ENCODE data around the gene RBCK1.
A peak's percentile ranks its signal among the peaks of the same experiment; 100 is the strongest.
"Not testable (repeated sequence)": the region's sequence is repeated elsewhere in the genome, so short reads cannot be mapped to it uniquely, and the experiment has no call there.

Gene RBCK1

DNA sequence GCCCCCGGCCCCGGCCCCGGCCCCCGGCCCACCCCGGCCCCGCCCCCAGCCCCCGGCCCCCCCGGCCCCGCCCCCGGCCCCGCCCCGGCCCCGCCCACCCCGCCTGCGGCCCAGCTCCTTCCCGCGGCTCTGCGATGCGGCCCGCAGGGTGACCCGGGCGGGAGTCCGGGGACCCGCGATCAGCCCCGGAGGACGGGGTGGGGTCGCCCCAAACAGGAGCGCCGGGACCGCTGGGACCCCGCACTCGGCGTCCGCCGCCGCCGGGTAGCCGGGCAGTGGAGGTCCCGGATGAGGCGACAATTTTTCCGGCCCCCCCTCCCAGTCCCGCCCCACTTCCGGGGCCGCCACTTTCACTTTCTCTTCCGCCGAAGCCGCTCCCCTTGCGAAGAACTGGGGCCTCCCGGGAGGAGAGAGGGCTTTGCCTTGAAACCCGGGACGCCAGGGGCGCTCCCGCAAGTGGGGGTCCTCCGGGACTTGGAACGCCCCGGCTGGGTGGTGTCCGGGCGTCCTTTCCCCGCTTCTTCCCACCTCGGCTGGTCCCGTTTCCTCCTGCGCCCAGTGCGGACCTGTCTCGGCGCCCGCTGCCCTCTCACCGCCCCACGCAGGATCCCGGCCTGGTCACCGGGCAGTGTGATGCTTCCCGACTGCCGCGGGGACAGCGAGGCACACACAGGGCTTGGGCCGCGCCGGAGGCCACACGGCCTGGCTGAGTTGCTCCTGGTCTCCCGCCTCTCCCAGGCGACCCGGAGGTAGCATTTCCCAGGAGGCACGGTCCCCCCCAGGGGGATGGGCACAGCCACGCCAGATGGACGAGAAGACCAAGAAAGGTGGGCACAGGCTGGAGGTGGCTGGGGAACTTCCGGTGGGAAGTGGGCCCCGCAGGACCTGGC is at the start of gene RBCK1:
RBCK1 (plus strand) TSS at position 347 of the 890 bp plus-strand sequence; CDS start at position 806, 459 bp downstream.
- peak; percentile 58 for DNase-seq

DNA sequence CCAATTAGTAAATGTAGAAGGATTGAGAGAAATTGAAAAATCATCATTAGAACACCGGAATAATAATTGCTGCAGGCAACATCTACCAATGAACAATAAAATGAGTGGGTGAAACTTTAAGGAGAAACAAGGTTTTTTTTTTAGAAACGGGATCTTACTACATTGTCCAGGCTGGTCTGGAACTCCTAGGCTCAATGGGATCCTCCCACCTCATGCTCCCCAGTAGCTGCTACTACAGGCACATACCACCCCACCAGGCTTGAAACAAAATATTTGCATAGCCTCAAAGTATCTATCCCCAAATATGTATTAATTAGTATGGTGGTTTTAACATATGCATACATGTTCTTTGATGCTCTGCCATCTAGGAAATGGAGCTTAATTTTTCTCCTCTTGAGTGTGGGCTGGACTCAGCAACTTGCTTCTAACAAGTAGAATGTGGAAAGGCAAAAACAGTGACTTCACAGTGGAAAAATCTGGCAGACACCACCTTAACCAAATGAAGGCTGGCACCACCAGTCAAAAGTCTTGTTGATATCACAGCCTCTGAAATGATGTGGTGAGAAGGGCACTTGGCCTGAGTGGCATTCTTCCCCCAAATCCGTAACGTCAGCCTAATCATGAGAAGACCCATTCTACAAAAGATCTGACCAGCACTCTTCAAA is 49.1 kb upstream of the RBCK1 start:
- no peak for DNase-seq

DNA sequence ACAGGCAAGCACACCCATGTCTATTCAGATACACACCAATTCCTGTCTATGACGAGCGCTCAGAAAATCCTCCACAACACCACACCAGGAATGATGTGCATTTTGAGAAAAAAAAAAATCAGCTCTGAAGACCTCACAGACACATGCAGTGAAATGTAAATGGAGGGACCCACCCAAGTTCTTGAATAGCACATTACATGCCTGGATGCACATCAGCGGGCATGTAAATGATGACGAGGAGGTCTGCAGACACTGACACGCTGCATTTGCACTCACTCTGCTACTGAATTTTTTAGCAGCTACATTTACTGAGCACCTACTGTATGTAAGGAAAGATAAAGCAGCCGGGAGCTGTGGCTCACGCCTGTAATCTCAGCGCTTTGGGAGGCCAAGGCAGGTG is 46.5 kb upstream of the RBCK1 start:
- DNase-seq, result no peak

DNA sequence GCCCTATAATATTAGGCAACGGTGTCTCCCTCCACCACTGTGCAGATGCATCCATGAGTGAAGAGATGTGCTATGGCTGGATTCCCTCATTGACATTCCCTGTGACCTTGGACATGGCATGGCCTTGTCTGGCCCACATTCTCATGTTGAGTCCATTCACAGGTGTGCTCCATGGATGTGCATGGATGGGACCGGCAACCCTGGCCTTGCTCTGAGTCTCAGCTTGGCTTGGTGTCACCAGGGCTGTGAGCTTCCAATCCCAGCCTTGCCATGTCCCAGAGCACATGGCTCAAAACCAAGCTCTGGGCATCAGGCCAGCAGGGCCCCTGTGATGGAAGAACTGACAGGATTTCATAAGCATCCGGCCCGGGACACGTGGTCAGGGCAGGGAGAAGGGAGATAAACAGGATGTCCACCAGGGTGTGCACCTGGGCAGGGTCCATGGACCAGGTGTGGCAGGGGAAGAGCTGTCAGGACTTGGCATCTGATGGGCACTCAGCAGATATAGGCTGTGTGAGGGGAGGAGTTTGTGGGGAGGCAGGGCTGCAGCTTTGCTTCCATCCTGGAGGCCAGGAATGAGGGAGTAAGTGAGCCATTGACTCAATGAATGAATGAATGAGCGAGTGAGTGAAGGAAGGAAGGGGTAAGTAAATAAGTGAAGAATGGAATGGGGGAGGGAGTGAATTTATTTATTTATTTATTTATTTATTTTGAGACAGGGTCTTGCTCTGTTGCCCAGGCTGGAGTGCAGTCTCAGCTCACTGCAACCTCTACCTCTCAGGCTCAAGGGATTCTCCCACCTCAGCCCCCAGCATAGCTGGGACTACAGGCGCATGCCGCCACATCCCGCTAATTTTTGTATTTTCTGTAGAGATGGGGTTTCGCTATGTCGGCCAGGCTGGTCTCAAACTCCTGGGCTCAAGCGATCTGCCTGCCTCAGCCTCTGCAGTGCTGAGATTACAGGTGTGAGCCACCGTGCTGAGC is 45.5 kb upstream of the RBCK1 start:
- no peak for DNase-seq

DNA sequence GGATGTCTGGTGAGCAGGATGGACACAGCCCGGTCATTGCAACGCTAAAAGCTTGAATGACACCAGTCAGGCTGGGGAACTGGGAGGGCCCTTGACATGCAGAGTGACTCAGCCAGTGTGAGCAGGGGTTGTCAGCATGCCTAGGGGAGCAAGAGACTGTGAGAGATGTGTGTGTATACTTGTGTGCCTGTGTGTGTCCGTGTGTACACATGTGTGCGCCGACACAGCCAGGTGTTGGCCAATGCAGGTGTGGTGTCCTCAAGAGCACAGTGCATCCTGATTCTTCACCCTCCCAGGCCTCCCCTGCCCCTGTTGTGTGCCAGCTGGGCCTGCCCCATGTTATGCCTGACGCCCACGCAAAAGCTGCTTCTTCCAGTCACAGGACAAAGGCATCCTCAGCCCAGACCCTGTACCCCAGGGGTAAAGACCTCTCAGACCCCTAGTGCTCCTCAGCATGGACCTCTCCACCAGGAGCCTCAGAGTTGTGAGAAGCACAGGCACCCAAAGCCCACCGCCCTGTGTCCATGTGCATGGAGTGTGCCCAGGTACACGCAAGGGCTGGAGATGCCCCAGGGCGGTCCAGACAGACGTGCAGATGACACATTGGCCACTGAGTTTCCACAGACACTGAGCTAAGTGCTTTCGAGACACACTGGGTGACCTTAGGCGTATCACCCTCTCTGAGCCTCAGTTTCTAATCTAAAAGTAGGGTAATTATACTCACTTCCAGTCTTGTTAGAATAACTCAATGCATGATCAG is 44.6 kb upstream of the RBCK1 start:
- no peak for DNase-seq

DNA sequence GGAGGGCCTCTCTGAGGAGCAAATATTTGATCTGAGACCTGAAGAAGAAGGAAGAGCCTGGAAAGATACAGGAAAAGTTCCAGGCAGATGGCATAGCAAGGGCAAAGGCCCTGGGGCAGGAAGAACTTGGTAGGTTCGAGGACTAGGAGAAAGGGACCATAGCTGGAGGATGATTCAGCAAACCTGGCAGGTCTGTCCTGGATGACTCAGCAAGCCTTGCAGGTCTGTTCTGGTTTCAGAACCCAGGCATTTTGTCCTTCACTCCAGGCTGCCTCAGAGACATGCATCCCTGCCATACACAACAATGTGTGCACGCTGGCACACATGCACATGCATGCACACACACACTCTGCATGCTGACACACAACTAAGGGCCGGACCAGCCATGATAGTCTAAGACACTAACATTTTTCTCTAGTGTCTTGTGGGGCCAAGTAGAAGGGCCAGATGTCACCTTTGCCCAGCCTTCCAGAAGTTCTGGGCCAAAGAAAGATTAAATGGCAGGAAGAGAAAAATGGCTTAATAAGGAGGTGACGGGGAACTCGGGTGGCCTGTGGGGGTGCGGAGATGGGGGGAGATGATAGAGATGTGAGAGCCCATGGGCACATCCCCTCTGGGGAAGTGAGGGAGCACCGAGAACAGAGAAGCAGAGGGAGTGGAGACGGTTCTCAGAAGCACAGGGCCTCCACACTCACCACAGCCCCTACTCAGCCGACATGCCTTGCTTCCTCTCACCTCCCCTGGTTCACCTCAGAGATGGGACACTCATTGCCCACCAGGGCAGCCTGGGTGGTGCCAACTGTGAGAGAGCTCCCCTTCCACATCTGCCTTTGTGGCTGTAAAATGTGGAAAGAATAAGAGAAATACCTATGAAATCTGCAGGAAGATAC is 42.9 kb upstream of the RBCK1 start:
- no peak for DNase-seq

DNA sequence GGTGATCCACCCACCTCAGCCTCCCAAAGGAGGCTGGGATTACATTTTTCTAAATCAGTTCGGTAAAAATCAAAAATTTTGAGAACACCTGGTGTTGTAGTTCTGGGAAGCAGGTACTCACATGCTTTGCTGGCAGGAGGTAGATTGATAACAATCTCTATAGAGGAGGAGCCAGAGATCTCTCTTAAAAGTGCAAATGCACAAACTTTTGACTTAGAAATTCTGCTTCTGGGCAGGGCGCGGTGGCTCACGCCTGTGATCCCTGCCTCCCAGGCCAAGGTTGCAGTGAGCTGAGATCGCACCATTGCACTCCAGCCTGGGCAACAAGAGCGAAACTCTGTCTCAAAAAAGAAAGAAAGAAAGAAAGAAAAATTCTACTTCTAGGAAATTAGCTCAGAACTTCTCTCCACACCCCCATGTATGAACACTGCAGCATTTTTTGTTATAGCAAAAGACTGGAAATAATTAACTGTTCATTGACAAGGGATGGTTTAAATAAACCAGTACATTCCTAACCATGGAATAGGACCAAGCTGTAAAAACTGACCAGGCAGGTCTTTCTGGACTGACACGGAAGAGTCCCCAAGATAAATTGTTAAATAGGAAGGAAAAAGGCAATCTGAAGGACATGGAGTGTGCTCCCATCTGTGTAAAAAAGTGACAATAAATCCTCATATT is 41.9 kb upstream of the RBCK1 start:
- no peak for DNase-seq

DNA sequence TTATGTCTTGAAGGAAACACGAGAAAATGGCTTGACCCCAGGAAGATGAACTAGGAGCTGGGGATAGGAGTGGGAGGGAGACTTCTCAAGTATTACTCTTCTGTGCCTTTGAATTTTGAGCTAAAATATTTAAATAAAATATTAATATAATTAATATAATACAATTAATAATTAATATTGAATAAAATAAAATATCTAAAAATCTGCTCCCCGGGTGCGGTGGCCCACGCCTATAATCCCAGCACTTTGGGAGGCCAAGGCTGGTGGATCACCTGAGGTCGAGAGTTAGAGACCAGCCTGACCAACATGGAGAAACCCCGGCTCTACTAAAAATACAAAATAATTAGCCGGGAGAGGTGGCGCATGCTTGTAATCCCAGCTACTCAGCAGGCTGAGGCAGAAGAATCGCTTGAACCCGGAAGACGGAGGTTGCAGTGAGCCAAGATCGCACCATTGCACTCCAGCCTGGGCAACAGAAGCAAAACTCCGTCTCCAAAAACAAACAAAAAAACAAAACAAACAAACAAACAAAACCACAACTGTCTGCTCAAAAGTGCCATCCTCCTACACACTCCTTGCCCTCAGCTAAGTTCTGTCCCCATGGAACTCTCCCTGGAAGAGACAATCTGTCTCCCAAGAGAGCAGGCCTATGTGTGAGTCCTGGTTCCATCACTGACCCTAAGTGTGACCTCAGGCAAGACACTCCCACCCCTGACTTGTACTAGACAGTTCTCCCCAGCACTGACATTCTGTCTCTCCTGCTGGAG is 41.2 kb upstream of the RBCK1 start:
- no peak for DNase-seq

DNA sequence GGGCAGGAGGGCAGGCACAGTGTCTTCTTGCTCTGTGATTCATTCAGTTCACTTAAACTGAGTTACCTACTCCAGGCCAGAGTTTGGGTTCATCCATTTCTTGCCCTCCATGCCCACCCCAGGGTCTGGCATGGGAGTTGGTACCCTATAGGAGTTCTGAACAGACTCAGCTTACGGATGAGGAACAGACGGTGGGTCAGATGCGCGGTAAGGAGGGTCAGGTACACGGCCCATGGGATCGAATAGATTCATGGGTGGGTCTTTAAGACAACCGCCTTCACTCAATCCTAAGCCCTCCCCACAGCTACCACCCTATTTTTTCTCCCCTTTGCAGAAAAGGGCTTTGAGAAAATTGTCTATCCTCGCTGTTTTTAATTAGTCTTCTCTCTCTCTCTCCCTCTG is 40.6 kb upstream of the RBCK1 start:
- DNase-seq, result no peak

DNA sequence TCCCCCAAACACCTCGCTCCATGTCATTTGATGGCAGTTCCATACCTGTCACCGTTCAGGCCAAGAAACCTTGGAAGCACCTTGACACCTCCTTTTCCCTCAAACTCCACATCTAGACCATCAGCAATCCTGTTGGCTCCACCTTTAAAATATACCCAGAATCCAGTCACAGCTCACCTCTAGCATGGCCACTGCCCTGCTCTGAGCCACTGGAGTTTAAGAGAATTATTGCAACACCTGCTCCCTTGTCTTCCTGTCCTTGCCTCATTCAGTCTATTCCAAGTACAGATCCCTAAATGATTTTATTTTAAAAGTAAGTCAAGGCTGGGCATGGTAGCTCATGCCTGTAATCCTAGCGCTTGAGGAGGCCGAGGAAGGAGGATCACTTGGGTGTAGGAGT is 39.2 kb upstream of the RBCK1 start:
- DNase-seq, result no peak

DNA sequence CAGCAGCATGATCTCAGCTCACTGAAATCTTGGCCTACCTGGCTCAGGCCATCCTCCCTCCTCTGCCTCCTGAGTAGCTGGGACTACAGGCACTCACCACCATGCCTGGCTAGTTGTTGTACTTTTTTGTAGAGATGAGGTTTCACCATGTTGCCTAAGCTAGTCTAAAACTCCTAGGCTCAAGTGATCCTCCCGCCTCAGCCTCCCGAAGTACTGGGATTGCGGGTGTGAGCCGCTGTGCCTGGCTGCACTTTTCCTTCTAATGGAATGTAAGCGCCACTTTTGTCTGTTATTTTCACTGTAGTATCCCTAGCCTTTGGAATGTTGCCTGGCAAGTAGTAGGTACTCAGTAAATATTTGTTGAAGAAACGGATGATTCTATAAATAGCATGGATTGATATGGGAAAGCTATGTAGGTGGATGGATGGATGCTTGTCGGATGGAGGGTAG is 37.9 kb upstream of the RBCK1 start:
- no peak for DNase-seq

DNA sequence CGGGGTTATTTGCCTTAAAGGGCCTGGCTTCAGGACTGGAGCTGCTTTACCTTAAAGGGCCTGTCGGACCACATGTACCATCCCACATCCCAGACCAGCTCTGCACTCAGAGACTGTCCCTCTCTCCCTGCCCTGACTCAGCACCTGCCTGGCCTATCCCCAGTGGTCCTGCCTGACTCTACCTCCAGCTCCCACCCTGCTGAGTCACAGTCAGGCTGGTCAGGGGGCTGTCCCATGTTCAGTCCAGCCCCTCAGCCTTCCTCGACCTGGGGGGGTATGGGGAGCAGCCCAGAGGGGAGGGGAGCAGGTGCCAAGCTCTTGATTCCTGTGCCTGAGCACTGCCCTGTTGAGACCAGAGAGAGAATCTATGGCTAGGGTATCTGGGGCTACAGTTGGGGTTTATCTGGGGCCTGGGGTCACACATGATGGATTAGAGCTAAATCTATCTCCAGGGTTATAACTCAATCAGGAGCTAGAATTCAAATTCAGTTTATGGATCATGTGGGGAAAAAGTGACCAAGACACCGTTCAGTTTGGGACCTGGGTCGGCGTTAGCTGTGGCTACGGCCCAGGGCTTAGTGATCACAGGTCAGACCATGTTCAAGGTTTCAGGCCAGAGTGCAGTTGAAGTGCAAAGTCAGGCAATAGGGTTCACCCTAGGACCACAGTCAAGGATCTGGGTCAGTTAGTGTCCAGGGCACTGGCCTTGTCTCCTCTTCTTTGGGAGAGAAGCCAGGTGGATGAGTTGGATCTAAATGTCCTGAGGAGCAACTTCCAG is 36.9 kb upstream of the RBCK1 start:
- no peak for DNase-seq

DNA sequence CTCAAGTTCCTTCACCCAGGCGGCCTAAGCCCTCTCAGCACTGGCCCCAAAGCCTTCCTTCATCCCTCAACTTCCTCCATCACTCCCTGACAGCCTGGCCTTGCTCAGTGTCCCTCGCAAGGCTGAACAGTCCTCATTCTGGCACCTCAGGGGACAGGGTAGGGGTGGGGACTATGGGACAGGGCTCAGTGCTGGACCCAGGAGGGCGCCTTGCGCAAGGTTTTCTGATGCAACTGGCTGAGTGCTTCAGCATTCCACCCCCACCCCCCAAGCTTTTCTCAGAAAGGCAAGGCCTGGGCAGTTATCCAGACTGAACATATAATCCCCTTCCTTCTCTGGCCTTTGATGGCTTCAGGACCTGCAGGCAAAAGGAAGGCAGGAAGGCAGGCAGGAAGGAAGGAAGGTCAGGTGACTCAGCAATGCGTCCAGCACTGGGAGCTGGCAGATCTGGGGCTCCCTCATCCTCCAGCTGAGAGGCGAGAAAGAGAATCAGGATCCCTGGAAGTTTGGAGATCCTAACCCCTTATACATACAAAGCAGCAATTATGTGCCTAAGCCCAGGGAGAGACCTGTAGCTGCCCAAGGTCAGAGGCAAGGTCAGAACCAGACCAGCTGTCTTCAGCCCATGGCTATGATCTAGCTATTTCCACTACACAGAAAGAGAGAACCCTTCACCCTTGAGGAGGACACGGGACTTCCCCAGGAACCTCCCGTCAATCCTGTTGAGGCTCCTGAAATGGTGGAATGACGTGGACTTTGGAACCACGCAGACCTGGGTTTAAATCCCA is 36.1 kb upstream of the RBCK1 start:
- peak; percentile 44 for DNase-seq

DNA sequence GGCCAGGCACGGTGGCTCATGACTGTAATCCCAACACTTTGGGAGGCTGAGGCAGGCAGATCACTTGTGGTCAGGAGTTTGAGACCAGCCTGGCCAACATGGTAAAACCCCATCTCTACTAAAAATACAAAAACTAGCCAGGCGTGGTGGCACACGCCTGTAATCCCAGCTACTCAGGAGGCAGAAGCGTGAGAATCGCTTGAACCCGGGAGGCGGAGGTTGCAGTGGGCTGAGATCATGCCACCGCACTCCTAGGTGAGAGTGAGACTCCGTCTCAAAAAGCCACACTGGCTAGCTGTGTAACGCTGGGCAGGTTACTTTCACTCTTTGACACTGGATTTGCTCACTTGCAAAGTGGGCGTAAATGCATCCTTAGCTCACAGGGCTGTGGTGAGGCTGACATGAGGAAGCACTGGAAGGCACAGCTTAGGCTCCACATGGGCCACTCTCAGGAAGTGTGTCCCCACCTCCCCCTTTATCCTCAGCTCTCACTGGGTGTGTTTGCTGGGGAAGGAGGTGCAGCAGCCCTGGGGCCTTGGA is 35.5 kb upstream of the RBCK1 start:
- not testable (repeated sequence) for DNase-seq

DNA sequence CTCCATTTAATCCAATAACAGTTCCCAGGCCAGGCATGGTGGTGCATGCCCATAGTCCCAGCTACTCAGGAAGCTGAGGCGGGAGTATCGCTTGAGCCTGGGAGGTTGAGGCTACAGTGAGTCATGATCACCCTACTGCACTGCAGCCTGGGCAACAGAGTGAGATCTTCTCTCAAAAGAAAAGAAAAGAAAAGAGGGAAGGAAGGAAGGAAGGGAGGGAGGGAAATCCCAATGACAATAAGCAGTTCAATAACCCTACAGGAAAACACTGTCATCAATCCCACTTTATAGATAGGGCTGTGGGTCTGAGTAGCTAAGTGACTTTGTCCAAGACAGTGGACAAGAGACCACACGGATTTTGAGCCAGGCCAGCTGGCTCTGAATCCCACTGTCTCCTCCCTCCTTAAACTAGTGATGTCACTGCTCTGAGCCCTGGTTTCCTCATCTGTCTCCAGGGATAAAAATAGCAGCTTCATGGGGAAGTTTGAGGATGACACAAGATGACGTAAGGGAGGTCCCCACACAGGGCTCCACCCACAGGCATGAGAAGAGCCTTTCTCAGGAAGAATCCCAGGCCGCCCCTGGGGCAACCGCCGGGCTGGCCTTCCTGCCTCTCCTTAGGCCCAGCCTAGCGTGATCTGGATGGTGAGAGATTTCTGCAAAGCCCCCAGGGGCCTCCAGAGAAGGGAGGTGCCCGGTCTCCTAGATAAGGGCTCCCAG is 34.8 kb upstream of the RBCK1 start:
- DNase-seq, result no peak

DNA sequence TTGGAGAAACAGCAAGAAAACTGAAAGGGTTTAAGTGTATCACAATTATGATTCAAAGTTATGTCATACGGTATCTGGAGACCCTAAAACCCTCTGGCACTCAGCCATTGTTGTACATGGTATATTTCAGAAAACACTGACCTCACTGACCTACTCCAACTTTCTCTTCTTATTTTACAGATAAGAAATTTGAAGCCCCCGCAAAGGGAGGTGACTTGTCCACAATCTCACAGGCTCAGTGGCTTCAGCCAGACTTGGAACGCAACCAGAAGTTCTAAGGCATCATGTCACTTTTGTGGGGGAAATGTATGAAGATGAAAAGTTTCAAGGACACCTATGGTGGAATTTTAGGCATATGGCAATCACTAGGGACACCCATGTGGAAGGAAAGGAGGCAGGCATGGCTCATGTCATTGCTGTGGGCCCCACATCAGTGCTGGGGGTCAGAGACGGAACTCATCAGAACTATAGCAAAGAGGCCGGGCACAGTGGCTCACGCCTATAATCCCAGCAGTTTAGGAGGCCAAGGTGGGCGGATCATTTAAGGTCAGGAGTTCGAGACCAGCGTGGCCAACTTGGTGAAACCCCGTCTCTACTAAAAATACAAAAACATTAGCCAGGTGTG is 32.7 kb upstream of the RBCK1 start:
- no peak for DNase-seq

DNA sequence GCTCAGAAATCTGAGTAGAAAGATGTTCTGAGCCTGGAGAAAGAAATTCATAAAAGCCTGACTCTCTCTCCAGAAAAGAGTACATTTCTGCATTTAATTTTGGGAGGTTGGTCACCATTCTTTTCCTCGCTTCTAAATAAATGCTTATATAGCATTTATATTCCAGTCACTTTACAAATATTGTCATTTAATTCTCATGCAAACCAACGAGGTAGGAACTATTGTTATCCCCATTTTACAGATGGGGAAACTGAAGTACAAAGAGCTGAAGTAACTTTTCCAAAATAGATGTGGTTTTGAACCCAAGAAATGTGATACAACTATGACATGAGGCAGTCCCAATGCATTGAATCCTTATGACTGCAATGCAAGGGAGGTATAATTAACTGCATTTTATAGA is 32.0 kb upstream of the RBCK1 start:
- no peak for DNase-seq
